ENCODE measurements around the gene NTRK3.
"Not testable (repeated sequence)": the region's sequence is repeated elsewhere in the genome, so short reads cannot be mapped to it uniquely, and the experiment has no call there.

Gene NTRK3

GRCh38 chr15:88072133-88072532 is 184.4 kb downstream of the NTRK3 start:
- not testable (repeated sequence) for DNase-seq

- no peak for DNase-seq
Observed at GRCh38 chr15:88071141-88071540, 185.4 kb downstream of the NTRK3 start.

- no peak for DNase-seq
Observed at GRCh38 chr15:88069561-88069960, 187.0 kb downstream of the NTRK3 start.

GRCh38 chr15:88067331-88067685 is 189.2 kb downstream of the NTRK3 start:
- DNase-seq, result no peak

GRCh38 chr15:88066636-88067330 is 189.8 kb downstream of the NTRK3 start:
- DNase-seq, result no peak

- DNase-seq, result no peak
Observed at GRCh38 chr15:88061452-88061851, 195.1 kb downstream of the NTRK3 start.

- no peak for DNase-seq
Observed at GRCh38 chr15:88060383-88060782, 196.2 kb downstream of the NTRK3 start.

GRCh38 chr15:88057836-88058235 is 198.7 kb downstream of the NTRK3 start:
- no peak for DNase-seq

GRCh38 chr15:88049506-88049905 is 207.0 kb downstream of the NTRK3 start:
- DNase-seq, result no peak

- no peak for DNase-seq
Observed at GRCh38 chr15:88048755-88049154, 207.8 kb downstream of the NTRK3 start.

GRCh38 chr15:88048237-88048636 is 208.3 kb downstream of the NTRK3 start:
- no peak for DNase-seq

GRCh38 chr15:88046576-88047129 is 209.9 kb downstream of the NTRK3 start:
- DNase-seq, result no peak

- no peak for DNase-seq
Observed at GRCh38 chr15:88043396-88043795, 213.1 kb downstream of the NTRK3 start.

GRCh38 chr15:88042047-88042446 is 214.5 kb downstream of the NTRK3 start:
- DNase-seq, result no peak

GRCh38 chr15:88040516-88040915 is 216.0 kb downstream of the NTRK3 start:
- no peak for DNase-seq

- no peak for DNase-seq
Observed at GRCh38 chr15:88038261-88038660, 218.3 kb downstream of the NTRK3 start.

- no peak for DNase-seq
Observed at GRCh38 chr15:88036154-88036839, 220.2 kb downstream of the NTRK3 start.

GRCh38 chr15:88035381-88035780 is 221.2 kb downstream of the NTRK3 start:
- no peak for DNase-seq

GRCh38 chr15:88033421-88033820 is 223.1 kb downstream of the NTRK3 start:
- DNase-seq, result not testable (repeated sequence)

- no peak for DNase-seq
Observed at GRCh38 chr15:88032787-88033186, 223.8 kb downstream of the NTRK3 start.

GRCh38 chr15:88031461-88031860 is 225.1 kb downstream of the NTRK3 start:
- DNase-seq, result no peak

- no peak for DNase-seq
Observed at GRCh38 chr15:88029696-88030095, 226.8 kb downstream of the NTRK3 start.

- no peak for DNase-seq
Observed at GRCh38 chr15:88028024-88028423, 228.5 kb downstream of the NTRK3 start.

GRCh38 chr15:88023914-88024313 is 232.6 kb downstream of the NTRK3 start:
- DNase-seq, result no peak
